WERI-Rb-1 (cell line): ENCODE data around the gene TMEM117.

Source experiments
- DNase-seq: peaks from one replicate; pipeline ENCODE4 v3.0.0-alpha.2; 2020
- H3K27ac ChIP-seq: fragments of 250-450 bp; sonication (Bioruptor Pico); 2 replicates; pipeline ENCODE4 v1.5.1; 2020; ENCODE audit warnings: mild to moderate bottlenecking, moderate library complexity
- H3K27me3 ChIP-seq: fragments of 250-450 bp; sonication (Bioruptor Pico); 2 replicates; pipeline ENCODE4 v1.5.1; 2021; ENCODE audit warnings: mild to moderate bottlenecking, low read depth, moderate library complexity; ENCODE audit not compliant: insufficient read depth, severe bottlenecking
- H3K36me3 ChIP-seq: fragments of 250-450 bp; sonication (Bioruptor Pico); 2 replicates; pipeline ENCODE4 v1.5.1; 2020; ENCODE audit warnings: mild to moderate bottlenecking, moderate library complexity
- H3K4me3 ChIP-seq: 2 replicates; pipeline ENCODE4 v1.5.1; 2011; ENCODE audit warnings: low read depth, mild to moderate bottlenecking, control low read depth, low read length
- H3K9me3 ChIP-seq: fragments of 250-450 bp; sonication (Bioruptor Pico); 2 replicates; pipeline ENCODE4 v1.5.1; 2021; ENCODE audit warnings: mild to moderate bottlenecking, moderate library complexity; ENCODE audit not compliant: severe bottlenecking
- TF ChIP-seq, protein P1 (sequence below): IDR thresholded peaks from 2 replicates; pipeline ENCODE4 v1.5.1; 2011; ENCODE audit warnings: low read depth, mild to moderate bottlenecking, control low read depth, inconsistent platforms, low read length

Gene TMEM117

DNA sequence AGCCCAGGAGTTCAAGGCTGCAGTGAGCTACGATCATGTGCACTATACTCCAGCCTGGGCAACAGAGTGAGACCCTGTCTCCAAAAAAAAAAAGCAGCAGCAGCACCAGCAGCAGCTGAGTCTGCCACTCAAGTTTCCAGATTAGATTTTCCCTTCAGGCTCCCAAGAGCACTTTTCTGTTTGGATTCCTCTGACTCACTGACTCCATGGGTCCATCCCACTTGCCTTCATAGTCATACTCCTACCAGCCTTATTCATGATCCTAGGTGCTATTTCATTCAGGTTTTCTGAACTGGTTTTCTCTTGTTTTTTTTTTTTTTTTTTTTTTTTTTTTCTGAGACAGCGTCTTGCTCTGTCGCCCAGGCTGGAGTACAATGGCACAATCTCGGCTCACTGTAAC is 23.0 kb upstream of the TMEM117 start:
- no peak for DNase-seq
- TF ChIP-seq, protein P1, sequence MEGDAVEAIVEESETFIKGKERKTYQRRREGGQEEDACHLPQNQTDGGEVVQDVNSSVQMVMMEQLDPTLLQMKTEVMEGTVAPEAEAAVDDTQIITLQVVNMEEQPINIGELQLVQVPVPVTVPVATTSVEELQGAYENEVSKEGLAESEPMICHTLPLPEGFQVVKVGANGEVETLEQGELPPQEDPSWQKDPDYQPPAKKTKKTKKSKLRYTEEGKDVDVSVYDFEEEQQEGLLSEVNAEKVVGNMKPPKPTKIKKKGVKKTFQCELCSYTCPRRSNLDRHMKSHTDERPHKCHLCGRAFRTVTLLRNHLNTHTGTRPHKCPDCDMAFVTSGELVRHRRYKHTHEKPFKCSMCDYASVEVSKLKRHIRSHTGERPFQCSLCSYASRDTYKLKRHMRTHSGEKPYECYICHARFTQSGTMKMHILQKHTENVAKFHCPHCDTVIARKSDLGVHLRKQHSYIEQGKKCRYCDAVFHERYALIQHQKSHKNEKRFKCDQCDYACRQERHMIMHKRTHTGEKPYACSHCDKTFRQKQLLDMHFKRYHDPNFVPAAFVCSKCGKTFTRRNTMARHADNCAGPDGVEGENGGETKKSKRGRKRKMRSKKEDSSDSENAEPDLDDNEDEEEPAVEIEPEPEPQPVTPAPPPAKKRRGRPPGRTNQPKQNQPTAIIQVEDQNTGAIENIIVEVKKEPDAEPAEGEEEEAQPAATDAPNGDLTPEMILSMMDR, result no peak
- H3K36me3 ChIP-seq, result no peaks in the 10 kb centered on the region
- H3K27ac ChIP-seq, result no peak overlapping the region
- H3K9me3 ChIP-seq, result no peaks in the 10 kb centered on the region
- no peak overlapping the region for H3K4me3 ChIP-seq
- H3K27me3 ChIP-seq, result no peaks in the 10 kb centered on the region

DNA sequence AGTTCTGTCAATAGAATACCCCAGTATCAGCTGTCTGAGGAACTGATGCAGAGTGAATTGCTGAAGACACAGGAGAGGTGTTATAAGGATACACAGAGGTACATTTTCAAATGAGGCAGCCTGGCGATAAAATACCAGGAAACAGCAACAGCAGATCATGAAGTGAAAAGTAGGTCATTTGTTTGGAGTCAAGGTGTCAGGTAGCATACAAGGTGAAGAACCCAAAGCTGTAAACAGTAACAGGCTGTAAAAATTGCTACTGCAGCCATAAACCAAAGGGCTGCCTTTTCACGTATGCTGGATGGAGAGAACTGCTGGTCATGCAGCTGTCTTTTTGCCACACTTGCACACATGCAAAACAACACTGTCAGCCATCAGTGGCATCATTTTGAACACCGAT is 20.5 kb upstream of the TMEM117 start:
- Histone ChIP-seq H3K36me3 (no peaks in the 10 kb centered on the region), H3K4me3 (no peak overlapping the region), H3K27ac (no peak overlapping the region), H3K27me3 (no peaks in the 10 kb centered on the region), H3K9me3 (no peaks in the 10 kb centered on the region)
- TF ChIP-seq, protein P1, result no peak
- no peak for DNase-seq

DNA sequence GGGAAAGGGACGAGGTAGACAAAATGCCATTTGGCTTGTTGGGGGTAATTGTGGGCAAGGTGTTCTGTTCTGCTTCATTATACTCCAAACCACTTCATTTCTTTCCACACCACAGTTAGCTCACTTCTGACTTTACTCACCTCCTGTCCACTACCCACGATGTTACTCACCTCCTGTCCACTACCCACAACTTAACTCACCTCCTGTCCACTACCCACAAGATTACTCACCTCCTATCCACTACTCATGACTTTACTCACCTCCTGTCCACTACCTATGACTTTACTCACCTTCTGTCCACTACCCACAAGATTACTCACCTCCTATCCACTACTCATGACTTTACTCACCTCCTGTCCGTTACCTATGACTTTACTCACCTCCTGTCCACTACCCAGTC is 19.7 kb upstream of the TMEM117 start:
- Histone ChIP-seq H3K27ac (no peak overlapping the region), H3K27me3 (no peaks in the 10 kb centered on the region), H3K36me3 (no peaks in the 10 kb centered on the region), H3K4me3 (no peak overlapping the region), H3K9me3 (no peaks in the 10 kb centered on the region)
- TF ChIP-seq, protein P1, result no peak
- DNase-seq, result no peak

DNA sequence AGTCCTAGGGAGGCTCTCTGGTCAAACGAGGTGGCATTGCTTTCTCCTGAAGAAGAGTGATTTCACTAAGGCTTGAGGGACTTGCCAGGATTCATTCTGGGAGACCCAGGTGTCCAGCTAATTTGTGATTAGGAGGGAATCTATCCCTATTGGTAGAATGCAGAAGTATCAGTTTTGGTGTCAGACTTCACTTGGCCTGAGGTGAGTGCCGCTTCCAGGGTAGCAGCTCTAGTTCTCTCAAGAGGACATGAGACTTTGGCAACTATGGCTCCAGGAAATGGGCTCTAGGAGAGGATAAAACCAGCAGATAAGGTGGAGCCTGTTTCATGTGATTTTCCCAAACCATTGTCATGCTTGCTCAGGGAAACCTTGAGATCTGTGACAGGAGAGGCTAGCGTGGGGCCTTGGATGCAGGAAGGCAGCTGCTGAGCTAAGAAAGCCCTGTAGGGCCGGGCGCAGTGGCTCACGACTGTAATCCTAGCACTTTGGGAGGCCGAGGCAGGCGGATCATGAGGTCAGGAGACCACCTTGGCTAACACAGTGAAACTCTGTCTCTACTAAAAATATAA is 11.6 kb upstream of the TMEM117 start:
- DNase-seq, result no peak
- Histone ChIP-seq H3K4me3 (no peak overlapping the region), H3K36me3 (no peaks in the 10 kb centered on the region), H3K27ac (no peak overlapping the region), H3K9me3 (no peaks in the 10 kb centered on the region), H3K27me3 (no peaks in the 10 kb centered on the region)
- TF ChIP-seq, protein P1, result no peak

DNA sequence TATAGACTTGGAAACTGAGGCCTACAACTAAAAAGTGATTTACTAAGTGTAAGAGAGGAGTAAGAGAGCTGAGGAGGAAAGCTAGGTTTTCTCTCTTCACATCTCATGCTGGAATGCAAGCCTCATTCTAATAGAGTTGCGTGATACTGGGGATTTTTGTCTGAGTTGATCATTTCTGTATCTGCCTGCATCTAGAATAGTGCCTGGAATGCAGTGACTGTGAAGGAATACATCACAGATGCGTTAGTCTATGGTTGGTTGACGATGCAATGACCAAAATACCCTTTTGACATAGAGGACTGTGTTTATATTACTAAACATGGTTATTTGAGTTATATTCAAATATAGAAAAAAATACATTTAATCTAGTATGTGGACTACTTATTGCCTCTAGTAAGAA is 9.2 kb upstream of the TMEM117 start:
- TF ChIP-seq, protein P1, result no peak
- Histone ChIP-seq H3K27ac (no peak overlapping the region), H3K36me3 (no peaks in the 10 kb centered on the region), H3K27me3 (no peaks in the 10 kb centered on the region), H3K4me3 (no peak overlapping the region), H3K9me3 (no peaks in the 10 kb centered on the region)
- DNase-seq, result no peak

DNA sequence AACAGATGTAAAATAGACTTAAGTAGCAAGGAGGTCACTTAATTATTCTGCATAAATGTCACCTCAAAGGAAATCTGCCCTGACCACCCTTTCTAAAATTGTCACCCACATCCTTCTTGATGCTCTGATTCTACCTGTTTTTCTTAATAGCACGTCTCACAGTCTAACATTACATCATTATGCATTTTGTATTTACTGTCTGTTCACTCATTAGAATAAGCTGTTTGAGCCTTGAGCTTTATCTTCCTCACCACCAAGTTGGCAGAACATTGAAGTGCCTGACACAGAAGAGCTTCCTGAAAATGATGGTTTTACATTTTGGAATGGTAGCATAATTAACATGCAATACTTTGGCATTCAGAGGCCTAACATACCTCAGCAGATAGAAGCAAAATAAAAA is 8.8 kb upstream of the TMEM117 start:
- no peaks in the 10 kb centered on the region for H3K36me3 ChIP-seq
- no peak for DNase-seq
- TF ChIP-seq, protein P1, result no peak
- H3K9me3 ChIP-seq, result no peaks in the 10 kb centered on the region
- H3K4me3 ChIP-seq, result no peak overlapping the region
- H3K27ac ChIP-seq, result no peak overlapping the region
- no peaks in the 10 kb centered on the region for H3K27me3 ChIP-seq
